GM18861 (cell line): ENCODE results near the gene COL11A1.
"Not testable (repeated sequence)": the region's sequence is repeated elsewhere in the genome, so short reads cannot be mapped to it uniquely, and the experiment has no call there.

Experiments
- ATAC-seq: cut with Tn5 transposase; IDR thresholded peaks from one replicate; pipeline ENCODE4 v1.9.1; 2021; ENCODE audit not compliant: unreplicated experiment

The COL11A1 gene

DNA sequence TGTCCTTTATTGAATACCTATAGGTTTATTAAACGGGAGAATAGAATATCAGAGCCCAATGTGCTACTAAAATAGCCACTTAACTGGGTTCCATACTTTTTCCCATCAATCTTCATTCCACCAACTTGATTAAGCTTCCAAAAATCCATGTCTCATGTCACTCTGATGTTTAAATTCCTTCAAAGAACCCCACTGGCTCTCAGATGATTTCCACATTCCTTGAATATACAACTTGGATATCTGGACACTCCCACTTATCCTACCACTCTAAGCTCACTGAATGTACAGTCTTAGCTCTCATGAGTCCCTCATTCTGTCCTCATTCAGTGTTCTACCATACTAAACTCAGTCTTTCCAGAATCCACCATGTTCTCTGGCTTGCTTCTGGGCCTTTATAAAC, 21.1 kb downstream of the COL11A1 start:
- no peak for ATAC-seq

DNA sequence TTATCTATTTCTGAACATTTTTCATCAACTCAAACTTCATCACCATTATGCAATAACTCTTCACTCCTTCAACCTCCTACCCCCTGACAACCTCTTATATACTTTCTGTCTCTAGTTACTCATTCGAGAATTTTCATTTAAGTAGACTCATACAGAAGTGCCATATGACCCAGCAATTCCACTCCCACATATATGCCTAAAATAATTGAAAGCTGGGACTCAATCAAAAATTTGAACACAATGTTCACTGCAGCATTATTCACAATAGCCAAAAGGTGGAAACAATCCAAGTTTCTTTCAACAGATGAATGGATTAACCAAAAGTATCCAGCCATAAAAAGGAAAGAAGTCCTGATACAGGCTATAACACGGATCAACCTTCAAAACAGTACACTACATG, 24.1 kb downstream of the COL11A1 start:
- no peak for ATAC-seq

DNA sequence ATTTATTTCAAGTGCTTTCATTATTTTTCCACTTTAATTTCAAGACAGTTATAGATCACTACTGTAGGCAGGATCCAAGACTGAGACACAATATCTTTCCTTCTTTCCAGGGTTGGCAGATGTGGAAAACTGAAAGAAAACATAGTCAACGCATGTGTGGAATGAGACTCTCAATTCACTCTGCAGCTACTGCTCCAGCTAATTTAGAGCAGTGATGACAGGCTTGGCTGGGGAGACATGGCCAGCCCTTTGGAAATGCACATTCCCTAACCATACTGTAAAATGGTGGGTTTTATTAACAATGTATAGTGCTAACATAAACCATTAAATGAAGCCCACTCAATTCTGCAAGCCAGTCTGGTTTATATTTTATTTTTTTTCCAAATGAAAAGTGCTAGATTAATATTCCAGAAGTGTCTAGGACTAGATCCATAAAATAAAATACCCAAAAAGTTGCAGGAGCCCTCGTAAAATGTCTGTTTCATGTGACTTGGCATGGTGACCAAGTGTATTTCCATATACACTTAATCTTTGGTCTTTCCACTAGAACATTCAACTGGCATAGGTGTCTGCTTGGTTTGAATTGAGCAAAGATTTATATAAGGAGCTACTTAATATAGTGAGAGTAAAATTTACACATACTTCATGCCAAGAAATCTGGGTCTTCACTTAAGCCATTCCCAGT, 32.9 kb downstream of the COL11A1 start:
- no peak for ATAC-seq

DNA sequence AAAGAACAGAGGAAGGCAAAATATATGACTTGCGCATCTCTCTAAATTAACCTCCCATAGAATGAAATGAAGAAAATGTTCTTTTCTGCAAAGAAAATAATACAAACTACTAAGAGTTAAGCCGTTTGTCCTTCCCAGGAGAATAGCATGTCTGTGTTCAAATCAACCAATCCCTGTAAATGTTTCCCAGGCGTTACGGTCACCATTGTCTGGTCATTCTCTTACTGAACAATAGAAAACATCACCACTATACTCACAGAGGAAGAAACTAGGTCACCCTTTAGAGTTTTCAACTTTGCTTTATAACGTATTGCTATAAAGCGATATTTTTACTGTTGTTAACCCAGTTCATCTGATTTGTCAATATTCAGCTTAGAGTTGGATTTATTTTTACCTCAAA, 34.1 kb downstream of the COL11A1 start:
- ATAC-seq = no peak

DNA sequence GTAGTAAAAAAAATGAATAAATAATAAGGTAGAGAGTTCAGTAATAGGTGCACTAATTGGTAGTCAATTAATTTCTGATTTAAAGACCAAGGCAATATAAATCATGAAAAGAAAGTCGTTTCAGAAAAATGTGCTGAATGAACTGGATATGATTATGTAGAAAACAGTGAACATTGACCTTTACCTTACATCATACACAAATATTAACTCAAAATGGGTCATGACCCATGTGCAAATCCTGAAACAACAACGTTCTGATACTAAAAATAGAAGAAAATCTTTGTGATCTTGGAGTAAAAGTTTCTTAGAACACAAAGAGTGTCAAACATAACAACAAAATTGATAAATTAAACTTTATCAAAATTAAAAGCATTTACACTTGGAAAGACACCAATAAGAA, 39.1 kb downstream of the COL11A1 start:
- ATAC-seq = no peak

DNA sequence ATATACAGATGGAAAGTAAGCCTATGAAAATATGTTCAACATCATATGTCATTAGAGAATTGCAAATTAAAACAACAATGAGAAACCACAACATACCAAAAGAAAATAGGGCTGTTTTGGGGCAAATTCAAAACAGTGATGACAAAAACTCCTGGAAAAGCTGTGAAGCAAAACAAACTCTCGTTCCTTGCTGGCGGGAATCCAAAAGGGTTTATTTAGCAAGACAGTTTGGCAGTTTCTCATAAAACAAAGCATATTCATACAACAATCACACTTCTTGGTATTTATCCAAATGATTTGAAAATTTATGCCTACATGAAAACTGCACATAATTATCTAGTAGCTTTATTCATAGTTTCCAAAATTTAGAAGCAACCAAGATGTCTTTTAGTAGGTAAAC, 44.4 kb downstream of the COL11A1 start:
- ATAC-seq = no peak

DNA sequence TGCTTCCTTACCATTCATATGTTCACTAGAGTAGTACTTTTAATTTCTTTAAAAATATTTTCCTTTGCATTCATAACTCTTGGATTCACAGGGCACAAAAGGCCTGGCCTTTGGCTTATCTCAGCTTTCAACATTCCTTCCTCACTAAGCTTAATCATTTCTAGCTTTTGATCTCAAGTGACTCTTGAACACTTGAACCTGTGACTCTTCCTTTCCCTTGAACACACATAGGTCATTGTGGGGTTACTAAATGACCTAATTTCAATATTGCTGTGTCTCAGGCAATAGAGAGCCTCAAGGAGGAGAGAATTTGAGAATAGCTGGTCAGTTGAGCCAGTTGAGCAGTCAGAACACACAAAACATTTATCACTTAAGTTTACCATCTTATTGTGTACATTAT, 49.9 kb downstream of the COL11A1 start:
- ATAC-seq = no peak

DNA sequence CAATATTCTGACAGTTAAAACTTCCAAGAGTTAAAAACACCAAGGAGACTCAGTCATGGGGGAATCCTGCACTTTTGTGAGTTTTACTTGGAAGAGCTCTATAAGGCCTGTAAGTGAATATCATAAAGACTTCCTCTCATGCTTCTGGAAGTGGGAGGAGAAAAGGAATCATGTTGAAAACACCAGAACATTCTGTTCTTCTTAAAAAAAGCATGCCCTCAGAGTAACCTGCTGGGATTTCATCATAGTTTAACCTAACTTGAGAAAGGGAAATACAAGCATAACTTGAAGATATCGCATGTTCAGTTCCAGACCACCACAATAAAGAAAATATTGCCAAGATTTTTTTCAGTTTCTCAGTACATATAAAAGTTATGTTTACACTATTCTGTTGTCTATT, 51.9 kb downstream of the COL11A1 start:
- ATAC-seq = no peak

DNA sequence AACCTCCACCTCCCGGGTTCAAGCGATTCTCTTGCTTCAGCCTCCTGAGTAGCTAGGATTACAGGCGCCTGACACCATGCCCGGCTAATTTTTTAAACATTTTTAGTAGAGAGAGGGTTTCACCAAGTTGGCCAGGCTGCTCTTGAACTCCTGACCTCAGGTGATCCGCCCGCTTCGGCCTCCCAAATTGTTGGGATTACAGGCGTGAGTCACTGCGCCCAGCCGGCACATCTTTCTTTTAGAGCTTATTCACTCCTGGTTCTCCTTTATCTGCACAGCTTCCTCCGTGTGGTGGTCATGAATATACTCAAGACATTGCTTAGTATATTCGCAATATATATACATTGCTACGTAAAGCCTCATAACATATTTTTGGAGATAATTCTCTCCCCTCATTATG, 80.2 kb downstream of the COL11A1 start:
- not testable (repeated sequence) for ATAC-seq

DNA sequence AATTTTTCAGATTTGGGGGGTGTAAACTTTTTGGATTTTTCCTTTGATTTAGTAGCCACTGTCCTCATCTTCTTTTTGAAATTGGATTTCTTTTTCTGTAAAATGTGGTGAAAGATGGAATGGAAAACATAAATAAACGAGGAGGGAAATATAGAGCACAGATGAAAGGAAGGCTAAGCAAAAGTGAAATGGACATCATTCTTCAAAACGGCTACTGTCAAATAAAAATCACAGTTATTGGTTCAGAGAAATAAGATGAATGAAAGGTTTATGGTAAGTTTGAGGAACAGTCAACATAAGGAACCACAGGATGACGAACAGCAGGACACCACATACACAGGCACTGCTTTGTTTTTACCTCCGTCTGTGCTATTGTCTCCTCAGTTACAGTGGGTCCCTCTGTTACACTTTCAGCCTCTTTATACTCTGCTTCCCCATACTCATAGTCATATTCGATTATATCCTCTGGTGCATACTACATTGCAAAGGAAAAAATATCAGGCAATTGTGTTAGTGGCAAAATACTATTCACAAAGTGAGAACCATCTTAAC, 82.4 kb downstream of the COL11A1 start:
- no peak for ATAC-seq

DNA sequence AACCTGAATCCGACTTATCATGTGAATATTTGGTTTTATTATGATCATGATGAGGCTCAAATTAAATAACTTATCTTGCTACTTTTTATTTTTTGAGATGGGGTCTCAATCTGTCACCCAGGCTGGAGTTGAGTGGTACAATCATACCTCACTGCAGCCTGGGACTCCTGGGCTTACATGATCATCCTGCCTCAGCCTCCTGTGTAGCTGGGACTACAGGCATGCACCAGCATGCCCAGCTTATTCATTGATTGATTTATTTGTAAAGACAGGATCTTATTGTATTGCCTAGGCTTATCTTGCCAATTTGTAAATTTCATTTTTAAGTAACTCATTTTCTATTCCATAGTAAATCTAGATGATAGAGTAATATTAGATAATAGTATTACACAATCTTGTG, 84.3 kb downstream of the COL11A1 start:
- no peak for ATAC-seq

DNA sequence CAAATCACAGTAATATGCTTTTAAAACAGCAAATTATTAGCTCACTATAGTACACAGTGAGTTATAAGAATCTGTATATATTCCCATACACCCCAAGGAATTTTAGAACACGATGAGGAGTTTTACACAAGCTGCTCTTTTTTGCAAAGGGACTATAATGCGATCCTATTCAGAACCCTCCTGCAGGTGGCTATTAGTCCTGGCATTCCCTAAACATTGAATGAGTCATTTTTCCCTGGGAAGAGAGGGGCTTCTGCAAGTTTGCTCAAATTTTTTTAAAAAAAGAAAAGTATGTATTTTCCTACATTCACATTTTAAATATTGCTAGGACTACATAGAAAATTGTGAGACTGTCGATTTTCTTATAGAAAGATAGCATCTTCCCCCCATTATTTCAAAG, 106.3 kb downstream of the COL11A1 start:
- ATAC-seq = no peak

DNA sequence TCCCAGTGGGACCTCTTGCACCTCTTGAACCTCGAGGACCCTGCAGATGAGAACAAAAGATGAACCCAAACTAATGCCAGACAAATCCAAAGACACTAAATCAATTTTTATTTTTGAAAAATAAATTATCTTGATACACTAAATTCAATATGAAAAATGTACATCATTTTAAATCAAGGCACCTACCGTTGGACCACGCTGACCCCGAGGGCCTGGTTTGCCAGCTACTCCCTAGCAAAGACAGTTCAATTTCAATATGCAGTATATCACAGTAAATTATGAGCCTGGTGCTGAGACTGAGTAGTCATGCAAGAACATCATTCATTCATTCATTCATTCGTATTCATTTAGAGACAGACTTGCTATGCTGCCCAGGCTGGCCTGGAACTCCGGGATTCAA, 129.4 kb downstream of the COL11A1 start:
- ATAC-seq = no peak

DNA sequence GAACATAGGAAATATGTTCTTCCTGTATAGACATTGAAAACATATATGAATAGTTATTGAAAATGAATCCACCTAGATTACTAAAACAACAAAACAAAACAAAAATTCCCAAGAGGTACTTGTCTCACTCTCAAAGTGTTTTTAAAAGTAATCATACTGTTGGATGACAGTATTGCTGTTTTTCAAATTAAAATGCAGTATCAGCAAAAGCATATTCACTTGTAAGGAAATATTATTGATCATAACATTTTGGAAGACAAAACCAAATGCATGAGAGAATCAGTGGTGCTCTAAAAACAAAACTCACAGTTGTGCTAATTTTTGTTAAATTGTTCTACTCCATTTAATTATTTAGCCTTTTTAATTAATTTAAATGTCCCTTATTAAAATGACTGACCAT, 131.0 kb downstream of the COL11A1 start:
- no peak for ATAC-seq

DNA sequence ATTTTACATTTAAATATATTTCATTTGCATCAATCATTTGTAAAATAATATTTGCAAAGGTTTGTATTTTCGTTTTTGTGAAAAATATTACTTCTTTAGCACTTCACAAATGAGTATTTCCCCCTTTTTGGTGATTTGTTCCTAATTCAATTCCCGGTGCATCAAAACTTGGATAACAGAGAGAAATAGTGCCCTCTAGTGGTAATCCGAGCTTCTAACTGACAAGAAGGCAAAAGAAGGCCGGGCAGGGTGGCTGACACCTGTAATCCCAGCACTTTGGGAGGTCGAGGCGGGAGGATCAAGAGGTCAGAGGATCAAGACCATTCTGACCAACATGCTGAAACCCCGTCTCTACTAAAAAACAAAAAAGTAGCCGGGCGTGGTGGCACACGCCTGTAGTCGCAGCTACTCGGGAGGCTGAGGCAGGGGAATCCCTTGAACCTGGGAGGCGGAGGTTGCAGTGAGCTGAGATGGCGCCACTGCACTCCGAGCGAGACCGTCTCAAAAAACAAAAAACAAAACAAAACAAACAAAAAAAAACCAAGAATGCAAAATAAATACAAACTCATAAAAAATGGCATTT, 137.7 kb downstream of the COL11A1 start:
- ATAC-seq = no peak

DNA sequence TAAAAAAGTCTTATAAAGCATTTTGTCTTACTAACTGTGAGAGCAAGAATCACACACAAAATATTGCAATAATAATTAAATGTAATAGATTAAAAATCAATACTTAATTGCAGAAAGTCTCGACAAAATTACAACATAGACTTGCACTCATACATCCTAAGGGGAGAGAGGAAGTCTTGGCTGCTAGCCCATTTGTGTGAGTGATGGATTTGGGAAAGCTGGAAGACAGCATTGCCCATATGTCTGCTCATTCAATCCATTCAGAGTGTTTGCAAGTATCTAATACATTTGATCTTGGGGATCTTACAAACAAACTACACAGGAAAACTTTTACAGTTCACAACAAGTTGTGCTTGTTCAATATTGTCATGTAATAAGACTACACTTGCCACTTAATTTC, 140.5 kb downstream of the COL11A1 start:
- no peak for ATAC-seq

DNA sequence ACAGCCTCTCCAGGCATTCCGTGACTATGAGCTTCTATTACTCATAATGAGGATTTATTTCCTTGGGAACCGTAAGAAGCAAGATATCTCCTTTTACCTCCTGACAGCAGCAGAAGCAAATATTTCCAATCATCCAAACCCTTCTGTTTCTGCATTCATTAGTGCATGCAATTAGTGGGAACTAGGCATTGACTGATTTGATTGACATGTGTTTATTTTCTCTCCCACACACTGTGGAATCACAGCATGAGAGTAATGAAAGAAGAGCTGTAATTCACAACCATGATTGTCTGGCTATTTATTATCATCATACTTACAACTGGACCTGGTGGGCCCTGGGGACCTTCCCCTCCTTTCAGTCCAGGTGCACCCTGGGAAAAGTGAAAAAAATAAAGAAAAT, 146.8 kb downstream of the COL11A1 start:
- no peak for ATAC-seq

DNA sequence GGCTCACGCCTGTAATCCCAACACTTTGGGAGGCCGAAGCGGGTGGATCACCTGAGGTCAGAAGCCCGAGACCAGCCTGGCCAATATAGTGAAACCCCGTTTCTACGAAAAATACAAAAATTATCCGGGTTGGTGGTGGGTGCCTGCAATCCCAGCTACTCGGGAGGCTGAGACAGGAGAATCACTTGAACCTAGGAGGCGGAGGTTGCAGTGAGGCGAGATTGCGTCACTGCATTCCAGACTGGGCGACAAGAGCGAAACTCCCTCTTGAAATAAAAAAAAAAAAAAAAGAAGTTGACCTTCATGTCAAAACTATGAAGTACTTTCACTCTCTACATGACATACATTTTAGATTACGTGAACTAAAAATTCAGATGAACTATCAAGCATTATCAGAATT, 153.7 kb downstream of the COL11A1 start:
- ATAC-seq = no peak

DNA sequence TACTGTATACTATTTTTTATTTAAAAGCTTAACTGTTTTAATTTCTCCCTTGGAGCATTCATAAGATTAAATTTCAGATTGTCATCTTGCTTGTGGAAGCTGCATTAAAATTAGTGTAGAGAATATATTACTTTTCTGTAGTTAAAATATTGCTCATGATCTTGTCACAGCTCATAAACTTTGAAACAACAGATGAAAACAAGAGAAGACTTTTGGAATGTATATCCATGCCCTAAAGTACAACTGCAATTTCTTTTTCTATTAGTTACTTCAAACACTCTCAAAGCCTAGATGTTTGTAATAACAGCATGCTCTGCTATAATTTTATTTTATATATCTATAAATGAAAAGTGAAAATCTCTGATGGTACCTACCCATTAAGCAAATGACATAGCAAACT, 155.9 kb downstream of the COL11A1 start:
- ATAC-seq = no peak

DNA sequence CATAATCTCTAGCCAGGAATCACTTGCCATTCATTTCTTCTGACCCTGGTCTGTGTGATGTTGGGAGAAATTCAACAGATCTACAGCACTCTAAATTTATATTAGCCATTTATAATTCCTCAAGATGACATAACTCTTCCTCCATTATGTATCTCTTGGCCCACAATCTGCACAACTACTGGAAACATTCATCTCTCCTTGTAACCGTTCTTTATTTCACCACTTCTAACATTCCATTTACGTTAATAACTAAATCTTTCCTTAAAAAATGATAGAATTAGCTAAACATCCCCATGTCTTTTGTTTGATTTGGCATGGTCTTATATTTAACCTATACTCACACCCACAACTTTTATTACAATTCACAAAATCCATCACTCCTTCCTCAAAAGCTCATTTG, 166.0 kb downstream of the COL11A1 start:
- ATAC-seq = no peak

DNA sequence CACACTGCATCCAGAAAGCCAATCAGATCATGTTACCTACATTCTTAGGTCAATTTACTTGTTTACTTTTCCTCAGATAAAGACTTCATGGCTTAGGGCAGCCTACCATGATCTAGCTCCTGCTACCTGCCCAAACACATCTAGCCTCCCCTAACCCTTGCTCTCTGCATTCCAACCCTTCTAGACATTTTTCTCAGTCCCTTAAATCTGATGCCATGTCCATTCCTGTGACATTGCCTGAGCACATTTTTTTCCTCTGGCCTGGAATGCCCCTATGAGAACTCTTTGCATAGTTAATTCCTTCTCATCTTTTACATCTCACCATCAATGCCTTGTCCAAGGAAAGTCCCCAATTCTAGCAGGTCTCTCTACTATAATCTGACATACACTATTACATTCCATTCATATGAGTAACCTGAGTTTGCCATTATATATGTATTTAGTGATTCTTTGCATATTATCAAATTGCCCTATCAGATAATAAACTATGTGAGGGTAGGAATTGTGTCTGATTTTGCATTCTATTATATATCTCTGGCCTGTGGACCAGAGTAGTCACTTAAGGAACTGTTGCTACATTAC, 166.9 kb downstream of the COL11A1 start:
- ATAC-seq = no peak

DNA sequence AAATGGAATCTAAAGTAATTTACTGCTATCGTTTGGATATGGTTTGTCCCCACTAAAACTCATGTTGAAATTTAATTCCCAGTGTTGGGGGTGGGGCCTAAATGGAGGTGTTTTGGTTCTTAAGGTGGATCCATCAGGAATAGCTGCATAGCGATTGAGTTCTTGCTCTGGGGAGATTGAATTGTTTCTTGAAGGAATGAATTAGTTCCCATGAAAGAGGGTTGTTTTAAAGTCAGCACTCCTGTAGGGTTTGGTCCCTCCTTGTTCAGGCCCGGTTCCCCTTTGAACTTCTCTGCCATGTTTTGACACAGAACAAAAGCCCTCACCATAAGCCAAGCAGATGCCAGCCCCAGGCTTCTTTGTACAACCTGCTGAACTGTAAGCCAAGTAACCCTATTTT, 170.9 kb downstream of the COL11A1 start:
- no peak for ATAC-seq

DNA sequence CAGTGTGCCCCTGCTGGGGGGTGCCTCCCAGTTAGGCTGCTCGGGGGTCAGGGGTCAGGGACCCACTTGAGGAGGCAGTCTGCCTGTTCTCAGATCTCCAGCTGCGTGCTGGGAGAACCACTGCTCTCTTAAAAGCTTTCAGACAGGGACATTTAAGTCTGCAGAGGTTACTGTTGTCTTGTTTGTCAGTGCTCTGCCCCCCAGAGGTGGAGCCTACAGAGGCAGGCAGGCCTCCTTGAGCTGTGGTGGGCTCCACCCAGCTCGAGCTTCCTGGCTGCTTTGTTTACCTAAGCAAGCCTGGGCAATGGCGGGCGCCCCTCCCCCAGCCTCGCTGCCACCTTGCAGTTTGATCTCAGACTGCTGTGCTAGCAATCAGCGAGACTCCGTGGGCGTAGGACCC, 175.0 kb downstream of the COL11A1 start:
- ATAC-seq = not testable (repeated sequence)
